Hematopoietic multipotent progenitor cell treated with erythropoietin and hydrocortisone succinate and interleukin-3 and kit ligand, for 8 days (in vitro differentiated cells): ENCODE data around the gene ATP1B2.
"Not testable (repeated sequence)": the region's sequence is repeated elsewhere in the genome, so short reads cannot be mapped to it uniquely, and the experiment has no call there.

ENCODE experiments used
- DNase-seq: peaks from one replicate; pipeline ENCODE4 v3.0.0-alpha.2; 2015

ATP1B2 gene

GRCh38 chr17:7650509-7651096 lies at the start of gene ATP1B2:
ATP1B2 (plus strand) TSS chr17:7650926; CDS start chr17:7651519, 593 bp downstream.
- DNase-seq = peak; percentile 100

- no peak for DNase-seq
These were observed 44.4 kb upstream of the ATP1B2 start for GRCh38 chr17:7606280-7606679.

- DNase-seq = no peak
These were observed 40.1 kb upstream of the ATP1B2 start for GRCh38 chr17:7610641-7611040.

DNA sequence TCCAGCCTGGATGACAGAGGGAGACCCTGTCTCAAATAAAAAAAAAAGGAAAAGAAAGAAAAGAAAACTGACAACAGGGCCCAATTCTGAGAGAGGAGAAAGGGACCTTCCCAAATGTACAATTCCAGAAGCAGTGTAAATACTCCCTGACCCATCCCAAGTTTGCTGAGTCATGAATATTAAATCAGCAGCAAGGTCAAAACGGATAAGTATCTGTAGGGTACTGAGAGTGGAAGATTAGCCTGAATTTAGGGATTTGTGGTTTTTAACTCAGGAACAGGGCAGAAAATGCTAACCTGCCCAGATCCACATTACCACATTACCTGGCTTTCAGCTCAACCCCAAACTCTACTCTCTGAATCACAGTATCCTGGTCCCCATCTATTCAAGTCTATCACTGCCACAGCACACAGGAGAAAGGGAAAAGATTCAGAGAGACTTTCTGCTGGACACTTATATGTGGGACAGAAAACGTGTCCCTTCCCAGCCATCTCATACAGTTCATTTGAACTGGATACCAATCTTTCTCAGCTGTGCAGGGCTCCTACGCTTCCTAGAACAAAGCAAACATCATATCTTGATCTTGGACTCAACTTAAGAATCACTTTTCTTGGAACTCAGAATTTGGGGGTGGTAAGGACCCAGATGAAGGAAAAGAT lies 39.0 kb upstream of the ATP1B2 start:
- DNase-seq = no peak

GRCh38 chr17:7612294-7612640 lies 38.5 kb upstream of the ATP1B2 start:
- no peak for DNase-seq

DNA sequence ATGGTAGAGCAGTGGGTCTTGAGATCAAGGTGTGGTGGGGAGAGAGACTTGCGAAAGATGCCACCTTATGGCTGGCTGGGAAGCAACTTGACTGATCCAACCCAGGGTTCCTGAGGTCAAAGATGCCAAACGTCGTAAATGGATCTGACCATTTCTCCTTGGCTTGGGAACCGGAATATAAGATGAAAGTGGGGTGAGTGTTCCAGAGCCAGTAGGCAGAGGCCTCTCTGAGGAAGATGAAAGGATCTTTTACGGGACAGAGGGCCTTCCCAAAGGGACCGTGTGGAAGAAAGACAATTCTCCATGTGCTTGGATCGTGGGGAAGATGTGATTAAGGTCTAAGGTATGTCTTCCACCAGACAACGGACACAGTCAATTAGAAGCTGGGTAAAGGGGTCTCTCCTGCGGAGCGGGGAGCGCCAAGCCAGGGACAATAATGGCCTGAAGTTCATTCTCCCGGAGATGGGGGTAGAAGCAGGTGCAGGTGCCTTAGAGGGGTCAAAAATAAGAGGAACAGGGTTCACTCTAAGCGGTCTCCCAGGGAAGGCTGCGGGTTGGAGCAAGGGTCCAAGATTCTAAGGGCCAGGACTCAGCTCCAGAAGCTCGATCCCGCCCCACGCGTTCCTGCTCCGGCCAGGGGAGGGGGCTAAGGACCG lies 36.8 kb upstream of the ATP1B2 start:
- DNase-seq = no peak

GRCh38 chr17:7614425-7615264 lies 36.1 kb upstream of the ATP1B2 start, which contains the start of gene FXR2:
FXR2 (minus strand) TSS chr17:7614897; CDS start chr17:7614532, 365 bp downstream.
- DNase-seq = peak; percentile 100

DNA sequence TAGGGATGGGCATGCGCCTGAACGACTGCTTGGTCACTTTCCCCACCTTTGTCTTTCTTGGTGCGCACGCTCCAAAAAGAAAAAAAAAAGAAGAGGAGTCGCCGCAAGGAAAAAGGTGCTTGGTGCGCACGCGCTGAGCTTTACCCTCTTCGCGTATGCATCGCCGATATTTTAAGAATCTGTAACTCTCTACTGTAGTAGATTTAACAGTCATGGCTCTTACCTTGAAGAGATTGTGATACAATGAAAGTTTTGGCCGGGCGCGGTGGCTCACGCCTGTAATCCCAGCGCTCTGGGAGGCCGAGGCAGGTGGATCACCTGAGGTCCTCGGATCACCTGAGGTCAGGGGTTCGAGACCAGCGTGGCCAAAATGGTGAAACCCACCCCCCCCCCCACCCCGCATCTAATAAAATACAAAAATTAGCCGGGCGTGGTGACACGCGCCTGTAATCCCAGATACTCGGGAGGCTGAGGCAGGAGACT lies 35.4 kb upstream of the ATP1B2 start:
- DNase-seq = no peak

GRCh38 chr17:7618608-7619007 lies 32.1 kb upstream of the ATP1B2 start:
- no peak for DNase-seq

- DNase-seq = no peak
These were observed 29.9 kb upstream of the ATP1B2 start for GRCh38 chr17:7620835-7621234.

DNA sequence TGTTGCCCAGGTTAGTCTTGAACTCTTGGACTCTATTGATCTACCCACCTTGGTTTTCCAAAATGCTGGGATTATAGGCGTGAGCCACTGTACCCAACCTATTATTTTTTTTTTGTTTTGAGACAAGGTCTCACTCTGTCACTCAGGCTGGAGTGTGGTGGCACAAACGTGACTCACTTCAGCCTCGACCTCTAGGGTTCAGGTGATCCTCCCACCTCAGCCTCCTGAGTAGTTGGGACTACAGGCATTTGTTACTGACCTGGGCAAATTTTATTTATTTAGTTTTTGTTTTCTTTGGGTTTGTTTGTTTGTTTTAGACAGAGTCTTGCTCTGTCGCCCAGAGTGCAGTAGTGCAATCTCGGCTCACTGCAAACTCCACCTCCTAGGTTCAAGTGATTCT lies 27.1 kb upstream of the ATP1B2 start:
- DNase-seq = no peak

GRCh38 chr17:7625749-7626148 lies 25.0 kb upstream of the ATP1B2 start:
- not testable (repeated sequence) for DNase-seq

DNA sequence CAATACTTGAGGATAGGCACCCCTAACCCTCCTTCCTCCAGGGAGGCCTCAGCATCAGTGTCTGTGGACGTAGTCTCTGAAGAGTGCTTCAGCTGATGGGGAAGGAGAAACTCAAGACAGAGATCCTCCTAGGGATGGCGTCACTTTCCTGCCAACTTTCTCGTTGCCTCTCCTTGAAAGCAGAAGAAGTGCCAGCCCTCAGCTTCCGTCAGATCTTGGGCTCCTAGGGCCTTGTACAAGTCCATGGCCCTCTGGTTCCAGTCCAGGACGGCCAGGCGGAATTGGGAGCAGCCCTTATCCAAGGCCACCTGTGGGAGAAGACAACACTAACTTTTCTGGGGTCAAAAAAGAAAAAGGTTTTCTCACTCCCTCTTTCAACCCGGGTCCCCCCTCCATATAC lies 24.4 kb upstream of the ATP1B2 start:
- DNase-seq = no peak

DNA sequence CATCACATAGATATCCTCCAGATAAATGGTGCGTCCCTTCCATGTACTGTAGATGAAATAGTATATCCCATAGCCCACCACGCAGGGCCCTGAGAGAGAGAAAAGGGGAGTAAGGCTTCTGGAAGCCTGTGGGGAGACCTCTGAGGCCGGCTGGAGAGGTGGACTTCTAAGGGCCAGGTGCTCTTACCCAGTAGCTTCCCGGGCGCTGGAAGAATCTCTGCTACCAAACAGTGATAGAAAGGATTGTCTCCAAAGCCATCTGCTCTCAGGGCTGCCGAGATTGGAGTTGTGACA lies 23.8 kb upstream of the ATP1B2 start:
- DNase-seq = peak; percentile 65

GRCh38 chr17:7627250-7628121 lies 23.2 kb upstream of the ATP1B2 start, which contains the start of gene SAT2:
SAT2 (minus strand) TSS chr17:7627821; CDS start chr17:7627635, 186 bp downstream.
- peak; percentile 91 for DNase-seq

DNA sequence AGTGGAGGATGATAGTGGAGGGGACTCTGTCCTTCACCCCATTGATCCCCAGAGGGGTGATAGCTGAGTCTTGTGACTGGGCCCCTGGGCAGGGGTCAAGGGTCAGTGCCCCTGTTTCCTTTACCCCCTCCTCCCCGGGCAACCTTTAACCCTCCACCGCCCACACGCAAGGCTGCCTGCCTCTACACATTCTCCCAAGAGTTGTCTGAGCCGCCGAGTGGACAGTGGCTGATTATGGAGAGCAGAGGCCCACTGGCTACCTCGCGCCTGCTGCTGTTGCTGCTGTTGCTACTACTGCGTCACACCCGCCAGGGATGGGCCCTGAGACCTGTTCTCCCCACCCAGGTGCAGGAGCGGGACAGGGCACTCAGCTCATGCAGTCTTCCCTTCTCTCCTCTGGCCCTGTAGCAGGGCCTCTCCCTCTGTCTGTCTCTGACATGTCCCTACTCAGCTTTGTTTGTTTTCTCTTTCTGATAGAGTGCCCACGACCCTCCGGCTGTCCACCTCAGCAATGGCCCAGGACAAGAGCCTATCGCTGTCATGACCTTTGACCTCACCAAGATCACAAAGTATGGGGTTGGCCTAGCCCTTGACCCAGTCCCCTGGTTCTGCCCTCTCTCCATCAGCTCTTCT lies 20.7 kb upstream of the ATP1B2 start, which contains the start of gene SHBG:
TSS of gene SHBG (plus strand) at position 197 of the 633 bp plus-strand sequence. CDS start at position 235, 38 bp downstream.
- no peak for DNase-seq

GRCh38 chr17:7631398-7632380 lies 19.0 kb upstream of the ATP1B2 start:
- DNase-seq = no peak

DNA sequence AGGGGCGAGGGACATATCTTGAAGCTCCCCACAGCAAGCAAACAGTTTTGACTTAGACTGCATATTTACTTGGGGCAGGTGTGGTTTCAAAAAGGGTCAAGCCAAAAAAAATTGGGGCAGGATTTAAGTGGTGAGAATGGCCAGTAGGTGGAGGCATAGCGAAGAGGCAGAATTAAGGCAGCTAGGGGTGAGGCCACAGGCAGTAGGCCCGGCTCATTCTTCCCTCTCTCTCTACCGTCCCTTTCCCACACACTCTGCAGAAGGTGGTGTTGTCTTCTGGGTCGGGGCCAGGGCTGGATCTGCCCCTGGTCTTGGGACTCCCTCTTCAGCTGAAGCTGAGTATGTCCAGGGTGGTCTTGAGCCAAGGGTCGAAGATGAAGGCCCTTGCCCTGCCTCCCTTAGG lies 18.2 kb upstream of the ATP1B2 start:
- DNase-seq = peak; percentile 83

- peak; percentile 16 for DNase-seq
These were observed 17.6 kb upstream of the ATP1B2 start for GRCh38 chr17:7633093-7633492.

DNA sequence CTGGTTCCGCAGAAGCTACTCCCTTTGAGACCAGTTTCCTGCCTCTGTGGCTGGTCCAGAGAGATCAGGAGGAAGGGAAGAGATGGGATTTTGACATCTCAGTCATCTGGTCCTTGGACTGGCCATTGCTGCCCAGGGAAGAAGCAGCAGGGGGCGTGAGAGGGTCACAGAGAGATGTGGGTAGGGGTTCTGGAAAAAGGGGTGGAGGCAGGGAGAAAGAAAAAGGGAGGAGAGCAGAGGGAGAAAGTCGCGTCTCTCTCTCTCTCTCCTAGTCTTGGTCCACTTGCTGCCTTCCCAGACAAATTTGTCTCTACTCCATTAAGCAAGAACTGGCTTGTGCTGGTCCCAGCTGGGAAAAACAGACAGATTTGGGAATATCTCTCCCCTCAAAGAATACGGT lies 16.3 kb upstream of the ATP1B2 start:
- DNase-seq = peak; percentile 71
